ENCODE data around the gene MYO9B.

GRCh38 chr19:17107546-17108452 is 32.2 kb downstream of the MYO9B start:
- TF ChIP-seq EZH2 (IDR thresholded peaks at IDR 0.05; ENCODE audit: insufficient read depth, poor library complexity, severe bottlenecking) (no peak), EZH2phosphoT487 (IDR thresholded peaks at IDR 0.05; ENCODE audit: insufficient read depth, low read depth) (no peak)

All from GM23248 (cell line).